Gastroesophageal sphincter (tissue), 4 donors: ENCODE results near the gene PIGB. TPM values are rescaled to one million over a fixed set of nuclear protein-coding genes. Genes with fewer than 3 reads are reported as not detected.
"Not testable (repeated sequence)": the region's sequence is repeated elsewhere in the genome, so short reads cannot be mapped to it uniquely, and the experiment has no call there.

Source experiments
- ATAC-seq: fragments of 150-250 bp; one replicate; pipeline ENCODE4 v1.9.1; 2016; ENCODE audit warnings: mild to moderate bottlenecking, moderate library complexity
- H3K27ac ChIP-seq, 4 donors: fragments of 200-600 bp; sonication (generic) in 3 of 4; 1 replicate in 3 of 4; 2 replicates in 1 of 4; pipeline ENCODE4 v1.5.1; 2016 to 2019
- H3K27me3 ChIP-seq: fragments of 200-600 bp; sonication (generic); one replicate; pipeline ENCODE4 v1.5.1; 2019
- H3K36me3 ChIP-seq, 2 donors: fragments of 200-600 bp; sonication (generic); one replicate each; pipeline ENCODE4 v1.5.1; 2019; ENCODE audit warnings: control low read depth in 1 of 2
- H3K4me1 ChIP-seq, 3 donors: fragments of 200-600 bp; sonication (generic); 1 replicate in 2 of 3; 2 replicates in 1 of 3; pipeline ENCODE4 v1.5.1; 2016 to 2019; ENCODE audit warnings: control low read depth in 2 of 3
- H3K4me3 ChIP-seq, 2 donors: fragments of 200-600 bp; sonication (generic); one replicate each; pipeline ENCODE4 v1.5.1; 2019; ENCODE audit warnings: mild to moderate bottlenecking in 1 of 2, moderate library complexity in 1 of 2
- H3K9me3 ChIP-seq, 3 donors: fragments of 200-600 bp; sonication (generic); one replicate each; pipeline ENCODE4 v1.5.1; 2017 to 2019; ENCODE audit warnings: control low read depth in 2 of 3
- CTCF ChIP-seq, 4 experiments: fragments of 200-600 bp in 2 of 4; fragments of 450-650 bp in 2 of 4; sonication (generic) in 1 of 4; IDR thresholded peaks; one replicate each; pipeline ENCODE4 v1.5.1; 2017 to 2019; ENCODE audit warnings: antibody characterized with exemption in 4 of 4, mild to moderate bottlenecking in 2 of 4, moderate library complexity in 2 of 4
- EP300 ChIP-seq: sonication (generic); formaldehyde crosslinking; IDR thresholded peaks from one replicate; pipeline ENCODE4 v1.6.1; 2017; ENCODE audit warnings: antibody characterized with exemption, mild to moderate bottlenecking
- POLR2A ChIP-seq, 2 donors: fragments of 450-650 bp; IDR thresholded peaks; one replicate each; pipeline ENCODE4 v1.6.1; 2017; ENCODE audit warnings: antibody characterized with exemption in 2 of 2, mild to moderate bottlenecking in 2 of 2, moderate library complexity in 1 of 2
- POLR2AphosphoS5 ChIP-seq: sonication (generic); formaldehyde crosslinking; IDR thresholded peaks from one replicate; pipeline ENCODE4 v1.6.1; 2017; ENCODE audit warnings: antibody characterized with exemption
- WGBS, 2 donors: methylation state at CpG; one replicate each; pipeline ENCODE4 v1.1.5; 2018; ENCODE audit warnings: low coverage in 1 of 2; 5-methylcytosine and 5-hydroxymethylcytosine counted together
- total RNA-seq, 4 donors: library from RNA; depleted of rRNA; stranded (reverse); fragments of >200 nt; gene quantifications; one replicate each; pipeline ENCODE4 v1.1.0, GENCODE V29; 2016

PIGB gene
- total RNA-seq, 4 donors from 2014 or later = 7.0 to 14.0 (median 9.0) TPM

GRCh38 chr15:55389264-55389607, 70.2 kb downstream of the PIGB start:
- H3K27me3 ChIP-seq = no peaks in the 10 kb centered on the region
- no peak overlapping the region for H3K4me3 ChIP-seq
- H3K9me3 ChIP-seq = no peaks in the 10 kb centered on the region
- TF ChIP-seq EP300 = no peak
- no peak for TF ChIP-seq CTCF (IDR thresholded peaks at IDR 0.05)
- TF ChIP-seq POLR2A (IDR thresholded peaks at IDR 0.05) = no peak
- no peak for TF ChIP-seq POLR2AphosphoS5
- no peak for ATAC-seq
- H3K4me1 ChIP-seq = peaks cover 0 to 8% (median 0%) of the 10 kb centered on the region in 3 donors
- peaks cover 0 to 39% of the 10 kb centered on the region in 2 donors for H3K36me3 ChIP-seq
- H3K27ac ChIP-seq = no peak overlapping the region

GRCh38 chr15:55394694-55395093, 75.7 kb downstream of the PIGB start:
- WGBS, 2 donors = 100% methylated on average over 1 of the region's 1 CpG; no CpG with 5 or more reads in 1 of the 2 donors
- H3K4me3 ChIP-seq = no peak overlapping the region
- no peaks in the 10 kb centered on the region for H3K4me1 ChIP-seq
- no peak for ATAC-seq
- no peak for TF ChIP-seq CTCF (IDR thresholded peaks at IDR 0.05)
- no peak for TF ChIP-seq POLR2AphosphoS5
- no peak for TF ChIP-seq POLR2A (IDR thresholded peaks at IDR 0.05)
- no peak for TF ChIP-seq EP300
- no peaks in the 10 kb centered on the region for H3K36me3 ChIP-seq
- H3K27ac ChIP-seq = no peak overlapping the region
- H3K9me3 ChIP-seq = no peaks in the 10 kb centered on the region
- no peaks in the 10 kb centered on the region for H3K27me3 ChIP-seq

GRCh38 chr15:55398243-55398642, 79.2 kb downstream of the PIGB start:
- no peak for ATAC-seq
- H3K27me3 ChIP-seq = no peaks in the 10 kb centered on the region
- H3K36me3 ChIP-seq = no peaks in the 10 kb centered on the region
- H3K4me3 ChIP-seq = no peak overlapping the region
- no peak overlapping the region for H3K27ac ChIP-seq
- TF ChIP-seq CTCF (IDR thresholded peaks at IDR 0.05) (no peak), POLR2AphosphoS5 (no peak), EP300 (no peak), POLR2A (IDR thresholded peaks at IDR 0.05) (no peak)
- 92 to 95% methylated on average over 5 of the region's 5 CpGs for WGBS, 2 donors
- H3K4me1 ChIP-seq = peaks cover 0 to 18% (median 0%) of the 10 kb centered on the region in 3 donors
- no peaks in the 10 kb centered on the region for H3K9me3 ChIP-seq

GRCh38 chr15:55400050-55400449, 81.0 kb downstream of the PIGB start:
- H3K4me3 ChIP-seq, H3K27me3 ChIP-seq, H3K36me3 ChIP-seq, H3K27ac ChIP-seq, H3K9me3 ChIP-seq, ATAC-seq: not testable (repeated sequence)
- H3K4me1 ChIP-seq = peaks cover 0 to 36% (median 0%) of the 10 kb centered on the region in 3 donors
- 96% methylated on average over 8 of the region's 8 CpGs; no CpG with 5 or more reads in 1 of the 2 donors for WGBS, 2 donors

GRCh38 chr15:55401786-55402246, 82.8 kb downstream of the PIGB start:
- Histone ChIP-seq H3K4me3 (no peak overlapping the region), H3K9me3 (no peaks in the 10 kb centered on the region), H3K36me3 (no peaks in the 10 kb centered on the region), H3K27ac (no peak overlapping the region), H3K27me3 (no peaks in the 10 kb centered on the region), H3K4me1 (peaks cover 0 to 53% (median 3%) of the 10 kb centered on the region in 3 donors)
- whole genome bisulfite sequencing, 2 donors = 88% methylated on average over 1 of the region's 1 CpG; no CpG with 5 or more reads in 1 of the 2 donors
- ATAC-seq = no peak
- TF ChIP-seq CTCF (IDR thresholded peaks at IDR 0.05) = no peak
- TF ChIP-seq POLR2A (IDR thresholded peaks at IDR 0.05) = no peak
- TF ChIP-seq POLR2AphosphoS5 = no peak
- no peak for TF ChIP-seq EP300
